GM23248 (cell line): Measurements from ENCODE around the gene TRMT44.

ENCODE experiments used
- EZH2 ChIP-seq: fragments of 200-600 bp; sonication (generic); IDR thresholded peaks from 2 replicates; pipeline ENCODE4 v1.6.1; 2018; ENCODE audit warnings: antibody characterized with exemption, mild to moderate bottlenecking; ENCODE audit not compliant: insufficient read depth, poor library complexity, severe bottlenecking
- EZH2phosphoT487 ChIP-seq: fragments of 200-600 bp; sonication (generic); IDR thresholded peaks from 2 replicates; pipeline ENCODE4 v1.6.1; 2018; ENCODE audit warnings: antibody characterized with exemption, moderate library complexity, mild to moderate bottlenecking, low read depth; ENCODE audit not compliant: insufficient read depth

DNA sequence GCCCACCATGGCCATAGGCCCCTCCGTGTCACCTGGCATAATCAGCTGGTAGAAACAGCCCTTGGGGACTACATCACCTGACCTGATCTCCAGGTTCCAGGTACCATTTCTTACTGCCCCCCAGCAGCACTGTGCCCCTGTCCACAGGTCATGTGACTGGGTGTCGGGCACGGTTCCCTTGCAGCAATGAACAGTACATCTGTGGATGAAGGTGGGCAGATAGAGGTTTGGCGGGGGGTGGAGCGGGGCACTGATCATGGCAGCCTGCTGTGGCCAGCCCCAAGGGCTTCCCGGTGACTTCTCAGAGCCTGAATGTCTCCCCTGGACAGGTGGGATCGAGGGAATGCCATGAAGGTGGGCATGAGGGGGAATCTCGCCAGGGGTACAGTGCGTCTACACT is 37.8 kb downstream of the TRMT44 start:
- TF ChIP-seq EZH2phosphoT487 (no peak), EZH2 (no peak)
